Right lobe of liver (tissue), 6 donors: ENCODE results near the gene UBA1. TPM values are rescaled to one million over a fixed set of nuclear protein-coding genes. Genes with fewer than 3 reads are reported as not detected.
A peak's percentile ranks its signal among the peaks of the same experiment; 100 is the strongest.

Experiments
- ATAC-seq, 4 donors: fragments of 200-7000 bp; cut with Tn5 transposase; one replicate each; pipeline ENCODE4 v1.9.1; 2020; ENCODE audit warnings: mild to moderate bottlenecking in 4 of 4, moderate library complexity in 4 of 4
- DNase-seq, 3 donors: peaks; one replicate each; pipeline ENCODE4 v3.0.0-alpha.2; 2020
- H3K27ac ChIP-seq, 3 donors: fragments of 200-600 bp; one replicate each; pipeline ENCODE4 v1.8.0; 2022
- H3K27me3 ChIP-seq, 2 donors: fragments of 200-600 bp; one replicate each; pipeline ENCODE4 v1.8.0; 2022
- H3K36me3 ChIP-seq, 4 donors: fragments of 200-600 bp; sonication (generic) in 1 of 4; one replicate each; pipeline versions ENCODE4 v1.5.1 to v1.8.0; 2017 to 2022; ENCODE audit warnings: control low read depth in 1 of 4
- H3K4me1 ChIP-seq, 4 donors: fragments of 200-600 bp; sonication (generic) in 1 of 4; one replicate each; pipeline versions ENCODE4 v1.5.1 to v1.8.0; 2017 to 2022; ENCODE audit warnings: control low read depth in 1 of 4
- H3K4me3 ChIP-seq, 3 donors: fragments of 200-600 bp; one replicate each; pipeline ENCODE4 v1.8.0; 2022
- H3K9me3 ChIP-seq, 4 donors: fragments of 200-600 bp; sonication (generic) in 1 of 4; one replicate each; pipeline versions ENCODE4 v1.5.1 to v1.8.0; 2017 to 2022; ENCODE audit warnings: control low read depth in 1 of 4
- POLR2A ChIP-seq: fragments of 450-650 bp; IDR thresholded peaks from one replicate; pipeline ENCODE4 v1.6.1; 2017; ENCODE audit warnings: antibody characterized with exemption, mild to moderate bottlenecking
- WGBS: methylation state at CpG from one replicate; pipeline ENCODE4 v1.1.6; 2018; ENCODE audit warnings: low coverage, low lambda C conversion rate; ENCODE audit not compliant: insufficient coverage; ENCODE audit errors: missing lambda C conversion rate; 5-methylcytosine and 5-hydroxymethylcytosine counted together
- intact Hi-C, 2 donors: fragments of 100-400 bp; cut with DNase I; formaldehyde crosslinking; loops; one replicate each; pipeline versions ENCODE4 v1.11.2 to v1.14.1; 2022
- total RNA-seq, 6 experiments: library from RNA; depleted of rRNA in 2 of 6; stranded (reverse); fragments of >200 nt in 2 of 6; fragmentation: NEBNext Ultra II Directional in 3 of 6; extraction: Animal tissue kit (Norgen Biotek cat#: 25700) in 3 of 6; gene quantifications; one replicate each; pipeline versions ENCODE4 v1.1.0 to v1.2.4, GENCODE V29; 2016 to 2023
- TF ChIP-seq, protein P1 (sequence below), 4 donors: fragments of 200-600 bp in 3 of 4; fragments of 450-650 bp in 1 of 4; IDR thresholded peaks; one replicate each; pipeline versions ENCODE4 v1.5.1 to v1.8.0; 2016 to 2022; ENCODE audit warnings: antibody characterized with exemption in 4 of 4, mild to moderate bottlenecking in 2 of 4
- donor health status: DM: no; HTN: yes; CAD: no.
- donor health status: DM: no; HTN: no; CAD: no.
- donor health status: DM: no; HTN: no; CAD: no.
- donor health status: DM: no; HTN: yes; CAD: no.
- donor health status: DM: no; HTN: yes; CAD: no.

UBA1 gene
- total RNA-seq, 6 experiments from 2014 or later, result 85.1 to 120 (median 107) TPM

DNA sequence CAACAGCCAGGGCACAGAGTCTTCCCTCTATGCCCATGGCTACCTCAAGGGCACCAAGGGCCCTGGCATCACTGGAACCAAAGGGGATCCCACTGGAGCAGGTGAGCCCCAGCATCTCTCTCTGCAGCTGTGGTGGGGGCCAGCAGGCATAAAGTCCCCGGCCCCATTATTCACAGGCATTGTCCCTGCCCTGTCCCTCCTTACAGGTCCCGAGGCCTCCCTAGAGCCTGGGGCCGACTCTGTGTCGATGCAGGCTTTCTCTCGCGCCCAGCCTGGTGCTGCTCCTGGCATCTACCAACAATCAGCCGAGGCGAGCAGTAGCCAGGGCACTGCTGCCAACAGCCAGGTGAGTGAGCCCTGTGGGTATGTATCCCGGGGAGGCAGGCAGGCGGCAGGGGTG lies 12.3 kb upstream of the UBA1 start:
- TF ChIP-seq POLR2A, result no peak
- TF ChIP-seq, protein P1, sequence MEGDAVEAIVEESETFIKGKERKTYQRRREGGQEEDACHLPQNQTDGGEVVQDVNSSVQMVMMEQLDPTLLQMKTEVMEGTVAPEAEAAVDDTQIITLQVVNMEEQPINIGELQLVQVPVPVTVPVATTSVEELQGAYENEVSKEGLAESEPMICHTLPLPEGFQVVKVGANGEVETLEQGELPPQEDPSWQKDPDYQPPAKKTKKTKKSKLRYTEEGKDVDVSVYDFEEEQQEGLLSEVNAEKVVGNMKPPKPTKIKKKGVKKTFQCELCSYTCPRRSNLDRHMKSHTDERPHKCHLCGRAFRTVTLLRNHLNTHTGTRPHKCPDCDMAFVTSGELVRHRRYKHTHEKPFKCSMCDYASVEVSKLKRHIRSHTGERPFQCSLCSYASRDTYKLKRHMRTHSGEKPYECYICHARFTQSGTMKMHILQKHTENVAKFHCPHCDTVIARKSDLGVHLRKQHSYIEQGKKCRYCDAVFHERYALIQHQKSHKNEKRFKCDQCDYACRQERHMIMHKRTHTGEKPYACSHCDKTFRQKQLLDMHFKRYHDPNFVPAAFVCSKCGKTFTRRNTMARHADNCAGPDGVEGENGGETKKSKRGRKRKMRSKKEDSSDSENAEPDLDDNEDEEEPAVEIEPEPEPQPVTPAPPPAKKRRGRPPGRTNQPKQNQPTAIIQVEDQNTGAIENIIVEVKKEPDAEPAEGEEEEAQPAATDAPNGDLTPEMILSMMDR (IDR thresholded peaks at IDR 0.05), result no peak
- Histone ChIP-seq H3K27ac (no peak overlapping the region), H3K27me3 (no peaks in the 10 kb centered on the region), H3K9me3 (no peaks in the 10 kb centered on the region), H3K36me3 (peaks cover 0 to 65% (median 4%) of the 10 kb centered on the region in 4 donors), H3K4me3 (no peak overlapping the region), H3K4me1 (no peaks in the 10 kb centered on the region)
- no CpG with 5 or more reads among the region's 10 CpGs for WGBS
- DNase-seq, result no peak
- intact Hi-C loops, result loop anchor here in 1 of 2 donors (10.0 kb wide), 1 partner anchor 204 kb away; no protein-coding TSS in a partner anchor
- ATAC-seq, result no peak

DNA sequence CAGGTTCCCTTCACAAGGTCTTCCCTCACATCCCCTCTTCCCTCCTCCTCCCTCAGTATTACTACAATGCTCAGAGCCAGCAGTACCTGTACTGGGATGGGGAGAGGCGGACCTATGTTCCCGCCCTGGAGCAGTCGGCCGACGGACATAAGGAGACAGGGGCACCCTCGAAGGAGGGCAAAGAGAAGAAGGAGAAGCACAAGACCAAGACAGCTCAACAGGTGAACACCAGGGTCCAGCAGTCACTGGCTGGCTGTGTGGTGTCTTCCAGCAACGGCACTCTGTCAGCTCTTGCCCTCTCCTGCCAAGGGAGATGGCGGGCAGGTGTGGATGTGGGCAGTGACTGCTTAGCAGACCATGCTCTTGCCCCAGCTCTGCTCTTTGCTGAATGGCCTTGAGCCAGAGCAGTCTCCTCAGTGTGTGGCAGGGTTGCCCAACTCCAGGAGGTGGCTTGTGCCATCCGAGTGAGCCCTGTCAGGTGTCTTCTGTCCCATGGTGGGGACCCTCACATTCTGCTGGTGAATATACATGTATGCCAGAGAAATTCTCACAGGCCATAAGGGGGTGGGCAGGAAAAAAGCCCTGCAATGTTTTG lies 11.4 kb upstream of the UBA1 start:
- no peak overlapping the region for H3K27ac ChIP-seq
- no peak overlapping the region for H3K4me3 ChIP-seq
- 80% methylated on average over 5 of the region's 9 CpGs for WGBS
- ATAC-seq, result peak in 2 of 4 donors; percentile 22 to 26
- intact Hi-C loops, result loop anchor here in 1 of 2 donors (10.0 kb wide), 1 partner anchor 203 kb away; no protein-coding TSS in a partner anchor
- peaks cover 0 to 59% (median 3%) of the 10 kb centered on the region in 4 donors for H3K36me3 ChIP-seq
- no peaks in the 10 kb centered on the region for H3K9me3 ChIP-seq
- peak in 1 of 3 donors; percentile 31 for DNase-seq
- H3K27me3 ChIP-seq, result no peaks in the 10 kb centered on the region
- TF ChIP-seq, protein P1 (IDR thresholded peaks at IDR 0.05), result no peak
- no peak for TF ChIP-seq POLR2A
- H3K4me1 ChIP-seq, result no peaks in the 10 kb centered on the region

GRCh38 chrX:47184486-47184885 lies 9.1 kb upstream of the UBA1 start:
- Histone ChIP-seq H3K4me3 (no peak overlapping the region), H3K9me3 (no peaks in the 10 kb centered on the region), H3K27ac (no peak overlapping the region), H3K36me3 (peaks cover 0 to 43% (median under 1%) of the 10 kb centered on the region in 4 donors), H3K4me1 (no peaks in the 10 kb centered on the region), H3K27me3 (no peaks in the 10 kb centered on the region)
- DNase-seq (peak in 1 of 3 donors; percentile 14), ATAC-seq (no peak)
- 90% methylated on average over 3 of the region's 4 CpGs for WGBS
- intact Hi-C loops, result loop anchor here in 1 of 2 donors (10.0 kb wide), 1 partner anchor 200 kb away; no protein-coding TSS in a partner anchor
- TF ChIP-seq POLR2A, result no peak
- TF ChIP-seq, protein P1 (IDR thresholded peaks at IDR 0.05), result no peak

GRCh38 chrX:47185241-47185640 lies 8.4 kb upstream of the UBA1 start:
- intact Hi-C loops, result loop anchor here in 1 of 2 donors (10.0 kb wide), 1 partner anchor 200 kb away; no protein-coding TSS in a partner anchor
- Histone ChIP-seq H3K4me1 (no peaks in the 10 kb centered on the region), H3K27me3 (peaks cover 0 to under 1% of the 10 kb centered on the region in 2 donors), H3K36me3 (peaks cover 0 to 41% (median under 1%) of the 10 kb centered on the region in 4 donors), H3K4me3 (no peak overlapping the region), H3K9me3 (no peaks in the 10 kb centered on the region), H3K27ac (no peak overlapping the region)
- TF ChIP-seq, protein P1 (IDR thresholded peaks at IDR 0.05), result no peak
- TF ChIP-seq POLR2A, result no peak
- DNase-seq (peak in 1 of 3 donors; percentile 39), ATAC-seq (no peak)
- 84% methylated on average over 14 of the region's 17 CpGs for WGBS
